H1 (cell line): ENCODE results near the gene PIK3R1. TPM values are rescaled to one million over a fixed set of nuclear protein-coding genes. Genes with fewer than 3 reads are reported as not detected.

ENCODE experiments used
- ASH2L ChIP-seq: fragments of 200-600, 300-600 bp; sonication (generic); IDR thresholded peaks from one replicate; pipeline ENCODE4 v1.7.1; 2017; ENCODE audit warnings: low read length
- PHF8 ChIP-seq: fragments of 200-600 bp; sonication (generic); conservative IDR thresholded peaks from 2 replicates; pipeline ENCODE4 v1.7.1; 2012; ENCODE audit warnings: low read depth, mild to moderate bottlenecking, inconsistent platforms, low read length, moderate library complexity
- SIX5 ChIP-seq: IDR thresholded peaks from 2 replicates; pipeline ENCODE4 v1.6.1; 2011; ENCODE audit warnings: mild to moderate bottlenecking, low read depth, low read length
- SRF ChIP-seq: IDR thresholded peaks from 2 replicates; pipeline ENCODE4 v1.6.1; 2011; ENCODE audit warnings: mild to moderate bottlenecking, low read depth, low read length, moderate library complexity
- polyA plus RNA-seq, 7 experiments: library from polyadenylated mRNA; depleted of rRNA in 3 of 7; stranded (reverse) in 5 of 7; unstranded in 2 of 7; fragments of >200 nt in 5 of 7; fragments of 200-250 nt in 2 of 7; gene quantifications; 1 replicate in 5 of 7; 2 replicates in 1 of 7; 4 replicates in 1 of 7; pipeline versions ENCODE4 v1.2.1 to v1.2.3, GENCODE V29; 2011 to 2013; ENCODE audit warnings: missing spikeins in 2 of 7, mixed read lengths in 2 of 7
- total RNA-seq: library from RNA; stranded (reverse); fragmentation: NEBNext Ultra II Directional; extraction: Animal tissue kit (Norgen Biotek cat#: 25700); gene quantifications from 2 replicates; pipeline ENCODE4 v1.2.1, GENCODE V29; 2021

Gene PIK3R1
- total and polyA plus RNA-seq, 2 of the 8 experiments (the other 6 are each of a cell fraction or from before 2014, with no cell fraction given): 2.3 to 13.7 TPM

DNA sequence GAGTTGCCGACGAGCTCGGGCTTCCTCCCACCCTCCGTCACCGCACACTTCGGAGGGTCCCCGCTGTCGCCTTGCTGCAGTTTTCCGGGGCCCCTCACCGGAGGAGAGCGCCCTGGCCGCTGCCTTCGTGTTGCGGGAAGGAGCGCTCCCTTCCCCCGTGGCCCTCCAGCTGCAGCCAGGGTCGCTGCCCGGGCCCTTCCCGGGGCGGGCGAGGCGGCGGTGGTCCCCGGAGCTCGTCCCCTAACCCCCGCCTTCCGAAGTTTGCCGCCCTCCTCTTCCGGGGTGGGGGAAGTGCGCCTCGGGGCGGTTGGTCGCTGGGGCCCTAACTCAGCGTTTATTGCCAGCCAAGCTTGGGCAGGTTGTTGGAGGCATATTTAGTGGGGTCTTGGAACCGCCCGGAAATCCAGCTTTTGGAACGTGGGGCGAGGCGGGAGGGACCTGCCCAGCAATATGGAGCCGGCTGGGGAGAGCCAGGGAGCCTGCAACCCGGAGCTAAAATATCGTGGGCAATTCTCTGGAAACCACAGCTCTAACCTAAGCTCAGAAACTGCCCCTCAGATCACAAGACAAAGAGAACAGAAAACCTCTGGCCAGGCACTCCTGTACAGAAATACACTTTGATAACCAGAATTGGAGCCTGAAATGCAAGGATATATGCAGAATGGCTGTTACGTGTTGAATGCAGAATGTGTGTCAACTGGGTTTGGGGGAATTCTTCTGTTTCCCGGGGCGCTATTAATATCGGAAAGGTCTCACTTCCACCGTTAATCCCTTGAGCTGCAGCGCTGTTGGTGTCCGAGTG lies 890 bp downstream of the PIK3R1 start (continued):
- TF ChIP-seq SRF (no peak), SIX5 (no peak), PHF8 (peak; percentile 16; the same call in 1 of the 2 replicates), ASH2L (peak; percentile 70)
